HCEC 1CT (cell line): ENCODE results near the gene PPIA.
"Not testable (repeated sequence)": the region's sequence is repeated elsewhere in the genome, so short reads cannot be mapped to it uniquely, and the experiment has no call there.

Source experiments
- DNase-seq: peaks from one replicate; pipeline ENCODE4 v3.0.0-alpha.2; 2017

Gene PPIA

DNA sequence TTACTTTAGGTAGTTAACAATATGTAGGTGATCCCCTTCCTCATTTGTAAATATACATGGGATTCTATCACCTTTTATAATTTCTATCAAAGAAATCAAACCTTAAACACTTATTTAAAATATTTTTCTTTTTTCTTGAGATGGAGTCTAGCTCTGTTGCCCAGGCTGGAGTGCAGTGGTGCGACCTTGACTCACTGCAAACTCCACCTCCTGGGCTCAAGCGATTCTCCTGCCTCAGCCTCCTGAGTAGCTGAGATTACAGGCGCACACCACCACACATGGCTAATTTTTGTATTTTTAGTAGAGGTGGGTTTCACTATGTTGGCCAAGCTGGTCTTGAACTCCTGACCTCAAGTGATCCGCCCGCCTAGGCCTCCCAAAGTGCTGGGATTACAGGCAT lies 47.0 kb downstream of the PPIA start:
- not testable (repeated sequence) for DNase-seq

GRCh38 chr7:44845451-44845850 lies 49.0 kb downstream of the PPIA start:
- DNase-seq, result no peak

DNA sequence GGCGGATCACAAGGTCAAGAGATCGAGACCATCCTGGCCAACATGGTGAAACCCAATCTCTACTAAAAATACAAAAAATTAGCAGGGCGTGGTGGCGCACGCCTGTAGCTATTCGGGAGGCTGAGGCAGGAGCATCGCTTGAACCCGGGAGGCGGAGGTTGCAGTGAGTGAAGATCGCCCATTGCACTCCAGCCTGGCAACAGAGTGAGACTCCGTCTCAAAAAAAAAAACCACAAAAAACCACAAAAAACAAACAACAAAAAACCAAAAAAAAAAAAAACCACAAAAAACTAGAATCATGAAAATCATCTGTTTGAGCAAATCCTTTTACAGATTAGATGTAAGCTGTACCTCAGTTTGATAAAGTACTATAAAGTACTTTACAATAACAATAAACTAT lies 49.9 kb downstream of the PPIA start:
- not testable (repeated sequence) for DNase-seq

GRCh38 chr7:44846816-44847508 lies 50.5 kb downstream of the PPIA start:
- no peak for DNase-seq

- peak; percentile 83 for DNase-seq
Measured at GRCh38 chr7:44847509-44847919, 51.0 kb downstream of the PPIA start.

GRCh38 chr7:44847920-44848634 lies 51.6 kb downstream of the PPIA start, which contains the start of gene H2AZ2:
Gene H2AZ2, minus strand, starts transcription at chr7:44848087. Its CDS starts 116 bp downstream, at chr7:44847971.
- peak; percentile 100 for DNase-seq

DNA sequence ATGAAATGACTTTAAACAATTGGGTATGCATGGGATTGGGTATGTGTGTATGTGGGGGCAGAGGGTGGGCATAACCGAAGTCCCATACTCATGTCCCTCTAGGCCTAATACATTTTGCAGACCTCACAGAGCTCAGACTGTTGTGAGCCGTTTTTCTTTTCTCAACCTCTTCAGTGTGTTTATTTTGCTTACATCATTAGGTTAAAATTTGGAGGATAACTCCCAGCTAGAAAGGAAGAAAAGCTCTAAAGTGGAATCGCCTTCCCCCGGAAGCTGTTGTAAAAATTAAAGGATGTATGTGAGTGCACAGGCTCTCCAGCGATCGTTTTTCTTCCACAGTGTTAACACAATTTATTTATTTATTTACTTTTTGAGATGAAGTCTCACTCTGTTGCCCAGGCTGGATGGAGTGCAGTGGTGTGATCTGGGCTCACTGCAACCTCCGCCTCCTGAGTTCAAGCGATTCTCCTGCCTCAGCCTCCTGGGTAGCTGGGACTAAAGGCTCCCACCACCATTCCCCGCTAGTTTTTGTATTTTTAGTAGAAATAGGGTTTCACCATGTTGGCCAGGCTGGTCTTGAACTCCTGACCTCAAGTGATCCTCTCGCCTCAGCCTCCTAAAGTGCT lies 52.9 kb downstream of the PPIA start:
- no peak for DNase-seq

DNA sequence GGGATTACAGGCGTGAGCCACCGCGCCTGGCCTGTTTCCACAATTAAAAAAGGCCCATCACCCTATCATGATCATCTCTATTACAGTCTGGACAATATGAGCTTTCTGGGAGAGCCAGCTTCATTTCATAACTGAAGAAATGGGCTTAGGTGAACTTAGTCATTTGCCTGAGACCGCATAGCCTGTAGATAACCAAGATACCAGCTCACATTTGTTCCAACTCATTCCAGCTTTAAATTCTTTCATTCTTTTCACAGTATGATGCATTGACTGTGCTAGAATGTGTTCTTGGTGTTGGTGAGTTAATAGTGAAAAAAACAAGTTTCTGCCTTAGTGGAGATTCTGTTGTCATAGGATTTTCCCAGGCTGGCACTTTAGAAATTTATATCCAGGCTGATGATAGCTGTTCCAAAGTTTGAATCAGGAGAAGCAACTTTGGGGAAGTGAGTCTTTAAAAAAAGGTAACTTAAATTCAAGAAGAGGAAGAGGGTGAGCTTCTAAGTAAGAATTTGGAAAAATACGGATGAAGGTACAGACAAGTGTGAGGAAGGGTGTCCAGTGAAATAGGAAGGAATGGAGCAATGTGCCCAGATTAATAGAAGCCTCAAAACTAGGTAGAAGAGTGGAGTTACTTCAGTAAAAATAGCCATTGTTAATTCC lies 53.5 kb downstream of the PPIA start:
- no peak for DNase-seq

DNA sequence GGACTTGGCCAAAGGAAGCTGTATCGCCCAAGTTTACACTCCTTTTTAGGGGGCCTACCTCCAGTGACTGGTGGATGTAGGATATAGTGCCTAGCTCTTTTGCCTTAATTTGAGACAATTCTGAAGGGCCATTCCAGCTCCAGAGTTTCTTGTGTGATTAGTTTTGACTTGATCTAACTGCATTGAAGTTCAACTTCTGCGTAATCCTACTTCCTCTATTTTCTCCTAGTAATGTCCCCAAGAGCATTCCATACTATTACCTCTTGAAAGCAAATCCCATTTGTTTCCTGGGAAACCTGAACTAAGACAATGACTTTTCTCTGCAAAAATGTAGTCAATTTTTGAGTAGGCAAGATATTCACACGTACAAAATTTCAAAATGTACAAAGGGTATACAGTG lies 56.1 kb downstream of the PPIA start:
- no peak for DNase-seq
